AML-193 (cell line): ENCODE measurements around the gene STUB1.

Experiments used
- DNase-seq, 2 experiments: peaks; one replicate each; lab custom pipeline; 2025; lab: John Stamatoyannopoulos, UW

Gene STUB1

GRCh38 chr16:679814-680624, at the start of gene STUB1:
Gene STUB1 (plus strand): TSS chr16:680410. CDS start chr16:680526, 116 bp downstream.
- peak; percentile 65 to 69 for DNase-seq

GRCh38 chr16:630815-631405, 49.3 kb upstream of the STUB1 start, which contains the start of gene WFIKKN1:
Gene WFIKKN1 (plus strand): TSS chr16:630985. CDS start chr16:631254, 269 bp downstream.
- no peak for DNase-seq

DNA sequence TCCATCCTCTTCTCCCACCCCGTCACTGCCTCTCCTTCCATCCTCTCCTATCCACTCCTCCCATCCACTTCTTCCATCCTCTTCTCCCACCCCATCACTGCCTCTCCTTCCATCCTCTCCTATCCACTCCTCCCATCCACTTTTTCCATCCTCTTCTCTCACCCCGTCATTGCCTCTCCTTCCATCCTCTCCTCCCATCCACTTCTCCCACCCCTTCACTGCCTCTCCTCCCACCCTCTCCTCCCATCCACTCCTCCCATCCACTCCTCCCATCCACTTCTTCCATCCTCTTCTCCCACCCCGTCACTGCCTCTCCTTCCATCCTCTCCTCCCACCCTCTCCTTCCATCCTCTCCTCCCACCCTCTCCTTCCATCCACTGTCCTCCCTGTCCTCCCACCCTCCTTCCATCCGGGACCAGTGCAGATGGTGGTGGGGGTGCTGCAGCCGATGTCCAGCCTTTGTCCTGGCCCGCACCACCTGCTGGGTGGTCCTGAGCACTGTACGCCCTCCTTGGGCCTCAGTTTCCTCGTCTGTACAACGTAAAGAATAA, 48.3 kb upstream of the STUB1 start:
- DNase-seq = no peak

DNA sequence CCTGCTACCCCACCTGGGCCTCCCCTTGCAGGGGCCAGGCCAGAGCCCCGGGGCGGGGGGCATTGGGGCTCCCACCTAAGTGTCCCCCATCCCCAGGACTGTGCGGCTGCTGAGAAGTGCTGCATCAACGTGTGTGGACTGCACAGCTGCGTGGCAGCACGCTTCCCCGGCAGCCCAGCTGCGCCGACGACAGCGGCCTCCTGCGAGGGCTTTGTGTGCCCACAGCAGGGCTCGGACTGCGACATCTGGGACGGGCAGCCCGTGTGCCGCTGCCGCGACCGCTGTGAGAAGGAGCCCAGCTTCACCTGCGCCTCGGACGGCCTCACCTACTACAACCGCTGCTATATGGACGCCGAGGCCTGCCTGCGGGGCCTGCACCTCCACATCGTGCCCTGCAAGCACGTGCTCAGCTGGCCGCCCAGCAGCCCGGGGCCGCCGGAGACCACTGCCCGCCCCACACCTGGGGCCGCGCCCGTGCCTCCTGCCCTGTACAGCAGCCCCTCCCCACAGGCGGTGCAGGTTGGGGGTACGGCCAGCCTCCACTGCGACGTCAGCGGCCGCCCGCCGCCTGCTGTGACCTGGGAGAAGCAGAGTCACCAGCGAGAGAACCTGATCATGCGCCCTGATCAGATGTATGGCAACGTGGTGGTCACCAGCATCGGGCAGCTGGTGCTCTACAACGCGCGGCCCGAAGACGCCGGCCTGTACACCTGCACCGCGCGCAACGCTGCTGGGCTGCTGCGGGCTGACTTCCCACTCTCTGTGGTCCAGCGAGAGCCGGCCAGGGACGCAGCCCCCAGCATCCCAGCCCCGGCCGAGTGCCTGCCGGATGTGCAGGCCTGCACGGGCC, 47.5 kb upstream of the STUB1 start:
- DNase-seq = no peak

DNA sequence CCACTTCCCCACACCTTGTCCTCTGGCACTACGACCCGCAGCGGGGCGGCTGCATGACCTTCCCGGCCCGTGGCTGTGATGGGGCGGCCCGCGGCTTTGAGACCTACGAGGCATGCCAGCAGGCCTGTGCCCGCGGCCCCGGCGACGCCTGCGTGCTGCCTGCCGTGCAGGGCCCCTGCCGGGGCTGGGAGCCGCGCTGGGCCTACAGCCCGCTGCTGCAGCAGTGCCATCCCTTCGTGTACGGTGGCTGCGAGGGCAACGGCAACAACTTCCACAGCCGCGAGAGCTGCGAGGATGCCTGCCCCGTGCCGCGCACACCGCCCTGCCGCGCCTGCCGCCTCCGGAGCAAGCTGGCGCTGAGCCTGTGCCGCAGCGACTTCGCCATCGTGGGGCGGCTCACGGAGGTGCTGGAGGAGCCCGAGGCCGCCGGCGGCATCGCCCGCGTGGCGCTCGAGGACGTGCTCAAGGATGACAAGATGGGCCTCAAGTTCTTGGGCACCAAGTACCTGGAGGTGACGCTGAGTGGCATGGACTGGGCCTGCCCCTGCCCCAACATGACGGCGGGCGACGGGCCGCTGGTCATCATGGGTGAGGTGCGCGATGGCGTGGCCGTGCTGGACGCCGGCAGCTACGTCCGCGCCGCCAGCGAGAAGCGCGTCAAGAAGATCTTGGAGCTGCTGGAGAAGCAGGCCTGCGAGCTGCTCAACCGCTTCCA, 46.7 kb upstream of the STUB1 start:
- DNase-seq = no peak

DNA sequence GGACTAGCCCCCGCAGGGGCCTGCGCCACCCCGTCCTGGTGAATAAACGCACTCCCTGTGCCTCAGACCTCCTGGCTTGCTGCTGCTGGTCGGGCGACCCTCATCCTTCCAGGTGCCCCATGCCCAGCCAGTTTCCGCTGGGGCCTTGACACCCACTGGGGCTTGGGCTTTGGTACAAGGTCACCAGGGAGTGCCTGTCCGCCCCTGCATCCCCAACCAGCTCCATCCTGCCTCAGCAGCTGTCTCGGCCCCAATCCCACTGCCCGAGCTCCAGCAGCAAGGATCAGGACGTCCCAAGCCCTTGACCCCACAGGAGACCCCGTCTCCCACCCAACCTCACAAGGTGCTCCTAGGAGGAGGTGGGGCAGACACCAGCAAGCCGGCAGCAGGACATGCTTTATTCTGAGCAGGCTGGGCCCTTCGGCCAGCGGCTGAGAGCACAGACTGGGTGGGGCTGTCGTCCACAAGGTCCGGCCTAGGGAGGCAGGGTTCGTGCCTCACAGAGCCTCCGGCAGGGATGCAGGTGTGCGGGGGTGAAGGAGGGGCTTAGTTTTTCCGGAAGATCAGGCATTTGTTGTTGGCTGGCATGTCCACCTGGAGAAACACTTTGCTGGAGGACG, 46.0 kb upstream of the STUB1 start:
- DNase-seq = no peak

GRCh38 chr16:634996-635395, 45.2 kb upstream of the STUB1 start:
- DNase-seq = no peak

GRCh38 chr16:635573-636205, 44.5 kb upstream of the STUB1 start:
- DNase-seq = no peak

DNA sequence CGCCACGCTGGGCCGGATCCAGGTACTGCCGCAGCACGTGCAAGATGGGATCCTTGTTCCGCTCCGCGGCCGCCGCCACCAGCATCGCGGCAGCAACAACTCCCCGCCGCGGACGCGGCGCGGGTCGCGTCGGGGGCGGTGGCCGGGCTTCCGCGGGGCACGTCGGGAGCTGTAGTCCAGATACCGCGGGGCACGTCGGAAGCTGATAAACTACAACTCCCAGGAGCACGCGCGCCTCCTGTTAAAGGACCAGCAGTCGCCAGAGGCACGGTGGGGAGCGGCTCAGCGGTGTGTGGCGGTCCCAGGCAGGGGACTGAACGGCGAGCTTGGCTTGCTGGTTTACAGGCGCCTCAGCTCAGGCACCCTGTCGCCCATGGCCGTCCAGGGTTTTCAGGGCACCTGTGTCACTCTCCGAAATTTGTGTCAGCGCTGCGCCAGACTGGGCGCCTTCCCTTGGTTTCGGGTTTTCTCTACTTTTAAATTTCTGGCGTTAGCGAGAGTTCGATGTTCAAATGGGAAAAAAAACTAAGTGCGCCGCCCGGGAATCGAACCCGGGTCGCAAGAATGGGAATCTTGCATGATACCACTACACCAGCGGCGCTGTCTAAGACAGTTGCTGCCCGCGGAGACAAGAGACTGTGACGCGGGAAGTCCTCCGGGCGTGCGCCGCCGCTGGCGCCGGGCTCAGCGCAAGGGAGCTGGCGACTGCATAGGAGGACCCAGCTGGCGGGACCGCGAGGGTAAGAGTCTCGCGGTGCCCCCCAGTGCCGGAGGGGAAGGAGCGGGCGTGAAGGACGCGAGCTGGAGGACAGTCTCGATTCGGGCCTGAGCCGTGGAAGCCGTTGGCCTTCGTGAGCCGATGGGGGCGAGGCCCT, 43.8 kb upstream of the STUB1 start, which contains the start of gene METTL26:
Gene METTL26 (minus strand): TSS at position 100 of the 875 bp plus-strand sequence. CDS start 15 bp downstream, at position 85.
- peak; percentile 85 to 88 for DNase-seq

GRCh38 chr16:637081-638018, 42.9 kb upstream of the STUB1 start:
- peak; percentile 12 to 67 for DNase-seq

DNA sequence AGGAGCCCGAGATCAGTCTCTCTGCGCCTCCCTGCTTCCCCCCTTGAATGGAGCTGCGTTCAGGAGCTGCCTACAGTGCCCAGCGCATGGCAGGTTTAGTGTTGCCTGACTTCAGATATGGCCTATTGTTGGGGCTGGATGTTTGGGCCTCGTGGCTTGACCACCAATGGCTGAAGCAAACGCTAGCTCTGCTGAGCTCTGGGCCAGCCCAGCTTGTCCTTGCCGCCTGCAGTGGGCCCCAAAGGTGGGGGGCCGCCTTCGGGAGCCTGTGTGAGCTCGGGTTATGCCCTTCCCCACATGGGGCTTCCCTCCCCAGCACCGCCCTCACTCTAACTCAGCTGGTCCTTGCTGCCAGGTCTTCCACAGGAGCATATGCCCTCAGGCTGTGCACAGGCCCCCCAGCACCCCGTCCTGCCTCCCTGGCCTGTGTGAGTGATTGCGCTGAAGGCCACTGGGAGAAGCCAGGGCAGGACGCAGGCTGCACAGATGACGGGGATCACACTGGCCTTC, 42.1 kb upstream of the STUB1 start:
- no peak for DNase-seq

- no peak for DNase-seq
Observed at GRCh38 chr16:638836-639235, 41.4 kb upstream of the STUB1 start.

GRCh38 chr16:640614-641013, 39.6 kb upstream of the STUB1 start:
- DNase-seq = no peak

DNA sequence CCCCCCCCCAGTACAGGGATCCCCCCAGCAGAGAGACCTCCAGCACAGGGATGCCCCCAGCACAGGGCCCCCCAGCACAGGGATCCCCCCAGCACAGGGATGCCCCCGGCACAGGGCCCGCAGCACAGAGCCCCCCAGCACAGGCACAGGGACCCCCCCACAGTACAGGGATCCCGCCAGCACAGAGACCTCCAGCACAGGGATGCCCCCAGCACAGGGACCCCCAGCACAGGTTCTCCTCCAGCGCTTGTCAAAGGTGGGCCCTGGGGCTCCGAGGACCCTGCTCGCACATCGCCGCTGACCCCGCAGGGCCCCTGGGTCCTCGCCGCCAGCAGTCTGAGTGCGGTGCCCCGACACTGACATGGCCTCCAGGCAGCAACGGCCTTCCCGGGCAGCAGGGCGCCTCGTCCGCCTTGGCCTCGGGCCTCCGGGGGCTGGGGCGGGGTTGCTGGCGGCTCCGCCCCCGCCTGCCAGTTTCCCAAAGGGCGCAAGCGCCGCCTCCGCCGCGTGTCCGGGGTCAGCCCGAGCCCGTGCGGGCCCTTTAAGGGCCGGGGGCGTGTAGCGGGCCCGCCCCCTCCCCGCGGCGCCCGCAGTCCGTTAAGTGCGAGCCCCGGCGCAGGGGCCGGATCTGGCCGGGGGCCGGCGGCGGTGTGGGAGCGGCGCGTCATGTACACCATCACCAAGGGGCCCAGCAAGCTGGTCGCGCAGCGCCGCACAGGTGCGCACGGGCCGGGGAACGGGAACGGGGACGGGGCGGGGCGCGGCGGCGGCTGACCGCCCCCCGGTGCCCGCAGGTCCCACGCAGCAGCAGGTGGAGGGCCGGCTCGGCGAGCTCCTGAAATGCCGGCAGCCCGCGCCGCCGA, 38.7 kb upstream of the STUB1 start, which contains the start of gene MCRIP2:
Gene MCRIP2 (plus strand): TSS at position 503 of the 863 bp plus-strand sequence. CDS start 164 bp downstream, at position 667.
- peak; percentile 65 to 76 for DNase-seq

DNA sequence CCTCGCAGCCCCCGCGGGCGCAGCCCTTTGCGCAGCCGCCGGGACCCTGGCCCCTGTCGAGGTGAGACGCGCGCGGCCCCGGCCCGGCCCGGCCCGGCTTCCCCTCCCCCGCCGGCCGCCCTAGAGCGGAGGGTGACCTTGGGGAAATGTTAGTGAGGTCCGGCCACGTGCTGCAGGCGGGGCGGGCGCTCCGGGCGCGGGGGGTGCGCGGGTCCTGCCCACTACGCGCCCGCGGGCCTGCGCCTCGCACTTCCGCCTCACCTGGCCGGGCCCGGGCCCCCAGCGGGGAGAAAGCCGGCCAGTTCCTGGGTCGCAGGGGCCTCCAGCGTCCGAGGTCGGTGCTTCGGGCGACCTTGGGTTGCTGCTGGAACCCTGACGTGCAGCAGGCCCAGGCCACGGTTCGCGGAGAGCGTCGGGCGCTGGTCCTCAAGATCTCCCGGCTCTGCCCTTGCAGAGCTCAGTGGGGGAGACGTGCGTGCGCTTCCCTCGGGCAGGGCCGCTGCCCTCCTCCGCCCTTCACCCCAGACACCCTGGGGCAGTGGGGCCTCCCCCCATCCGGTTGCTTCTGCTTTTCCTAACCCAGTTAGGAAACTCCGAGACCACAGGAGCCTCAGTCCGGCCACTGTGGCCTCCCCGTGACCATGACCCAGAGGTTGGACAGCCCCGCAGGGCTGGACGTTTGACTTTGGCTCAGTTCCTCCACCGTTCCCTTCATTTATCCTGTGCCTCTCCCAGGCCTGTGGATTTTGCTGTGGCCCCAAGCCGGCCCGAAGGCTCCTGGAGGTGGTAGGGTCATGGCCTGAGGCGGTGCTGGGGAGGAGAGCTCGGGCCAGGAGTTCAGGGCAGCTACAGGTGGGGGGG, 37.8 kb upstream of the STUB1 start:
- peak; percentile 83 to 85 for DNase-seq

DNA sequence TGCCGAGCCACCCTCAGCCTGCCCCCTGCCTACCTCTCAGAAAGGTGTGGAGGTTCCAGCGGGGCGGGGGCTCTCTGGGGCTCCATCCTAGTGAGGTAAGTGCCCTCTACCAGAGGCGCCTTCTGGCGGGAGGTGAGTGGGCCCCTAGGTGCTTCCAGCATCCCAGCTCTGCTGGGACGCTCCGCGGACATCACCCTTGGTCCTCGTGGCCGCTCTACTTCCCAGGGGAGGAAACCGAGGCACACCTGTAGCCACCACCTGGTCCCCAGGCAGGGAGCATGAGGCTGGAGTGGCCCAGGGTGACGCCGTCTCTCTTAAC, 37.2 kb upstream of the STUB1 start:
- DNase-seq = no peak
